ENCODE data around the gene DNAH5. TPM values are rescaled to one million over a fixed set of nuclear protein-coding genes. Genes with fewer than 3 reads are reported as not detected.

DNAH5 gene
- total RNA-seq, 1 experiment from 2014 or later = 8.0 TPM

- TF ChIP-seq TCF7L2 (IDR thresholded peaks at IDR 0.05; ENCODE audit: low read depth, low read length) (no peak), SIN3A (IDR thresholded peaks at IDR 0.05; ENCODE audit: borderline replicate concordance, insufficient read depth, low read depth, low read length) (no peak), CTCF (IDR thresholded peaks at IDR 0.05) (no peak), REST (IDR thresholded peaks at IDR 0.05; ENCODE audit: insufficient read depth in 1 of 2, low read depth in 2 of 2, low read length in 1 of 2) (no peak), POLR2AphosphoS5 (IDR thresholded peaks at IDR 0.05; ENCODE audit: low read depth, low read length) (no peak)
- CTCF ChIA-PET = no interaction called here
These were observed 812 bp downstream of the DNAH5 start for GRCh38 chr5:13943676-13944075.

GRCh38 chr5:13941468-13941867 is 3.0 kb downstream of the DNAH5 start:
- TF ChIP-seq POLR2AphosphoS5 (IDR thresholded peaks at IDR 0.05; ENCODE audit: low read depth, low read length) (no peak), CTCF (IDR thresholded peaks at IDR 0.05) (no peak), TCF7L2 (IDR thresholded peaks at IDR 0.05; ENCODE audit: low read depth, low read length) (no peak), SIN3A (IDR thresholded peaks at IDR 0.05; ENCODE audit: borderline replicate concordance, insufficient read depth, low read depth, low read length) (no peak), REST (IDR thresholded peaks at IDR 0.05; ENCODE audit: insufficient read depth in 1 of 2, low read depth in 2 of 2, low read length in 1 of 2) (no peak)
- intact Hi-C loops (cut with micrococcal nuclease; ENCODE audit: unreplicated experiment) = no loop called here

More at GRCh38 chr5:13943676-13944075, 812 bp downstream of the DNAH5 start:
- POLR2A ChIA-PET = no interaction called here
- Histone ChIP-seq H3K36me3 (ENCODE audit: control insufficient read depth, insufficient read depth, low read length) (no peaks in the 10 kb centered on the region), H3K4me1 (ENCODE audit: control insufficient read depth, insufficient read depth, low read length) (peaks cover 12% of the 10 kb centered on the region), H3K27ac (ENCODE audit: low read length) (no peak overlapping the region), H3K9me3 (ENCODE audit: control insufficient read depth, insufficient read depth, low read depth, low read length) (no peaks in the 10 kb centered on the region), H3K27me3 (ENCODE audit: control insufficient read depth, insufficient read depth, low read length) (no peaks in the 10 kb centered on the region), H3K4me3 (ENCODE audit: low read depth in 2 of 2, low read length in 2 of 2) (no peak overlapping the region)
- no TSS peak for BruUV-seq (replicated peaks)
- ATAC-seq = no peak
- intact Hi-C loops (cut with micrococcal nuclease; ENCODE audit: unreplicated experiment) (no loop called here), in situ Hi-C loops (cut with HindIII; ENCODE audit: low pct_unique_long_range_greater_than_20kb, low sequenced_read_pairs) (no loop called here)
- DNase-seq (ENCODE audit: low read depth, low spot score) = no peak

More at GRCh38 chr5:13941468-13941867, 3.0 kb downstream of the DNAH5 start:
- in situ Hi-C loops (cut with HindIII; ENCODE audit: low pct_unique_long_range_greater_than_20kb, low sequenced_read_pairs) = no loop called here
- H3K27ac ChIP-seq (ENCODE audit: low read length) = no peak overlapping the region
- peaks cover 11% of the 10 kb centered on the region for H3K4me1 ChIP-seq (ENCODE audit: control insufficient read depth, insufficient read depth, low read length)
- no peaks in the 10 kb centered on the region for H3K36me3 ChIP-seq (ENCODE audit: control insufficient read depth, insufficient read depth, low read length)
- DNase-seq (ENCODE audit: low read depth, low spot score) = no peak
- POLR2A ChIA-PET = no interaction called here
- no TSS peak for BruUV-seq (replicated peaks)
- H3K4me3 ChIP-seq (ENCODE audit: low read depth in 2 of 2, low read length in 2 of 2) = no peak overlapping the region
- CTCF ChIA-PET = no interaction called here
- no peaks in the 10 kb centered on the region for H3K9me3 ChIP-seq (ENCODE audit: control insufficient read depth, insufficient read depth, low read depth, low read length)
- no peaks in the 10 kb centered on the region for H3K27me3 ChIP-seq (ENCODE audit: control insufficient read depth, insufficient read depth, low read length)
- ATAC-seq = no peak
